Measurements from ENCODE around the gene NFKBIE.

DNA sequence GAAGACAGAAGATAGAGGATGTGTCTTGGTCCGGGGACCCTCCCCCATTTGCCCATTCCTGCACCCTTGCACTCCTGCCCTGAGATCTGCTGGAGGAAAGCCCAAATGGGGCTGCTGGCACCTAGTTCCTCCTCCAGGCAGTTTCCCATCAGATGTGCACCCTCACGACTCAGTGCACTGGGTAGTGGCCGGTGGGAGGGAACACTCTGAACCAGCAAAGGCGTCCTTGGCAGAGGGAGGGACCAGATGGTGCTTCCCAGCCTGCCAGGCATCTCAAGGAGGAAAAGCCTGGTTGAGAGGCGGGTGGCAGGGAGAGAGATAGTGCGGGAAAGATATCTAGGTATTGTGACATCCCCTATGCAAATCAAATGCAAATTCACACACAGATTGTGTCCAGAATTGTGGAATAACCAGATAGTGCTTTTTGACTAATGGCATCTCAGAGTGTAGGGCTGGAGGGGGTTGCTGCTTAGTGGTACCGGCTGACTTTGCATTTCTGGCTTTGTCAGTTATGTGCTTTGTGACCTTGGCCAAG is 24.4 kb upstream of the NFKBIE start:
- TF ChIP-seq ZNF253 (CRISPR knock-in tag; conservative IDR thresholded peaks at IDR 0.05) (no peak), SMAD3 (CRISPR knock-in tag; conservative IDR thresholded peaks at IDR 0.05) (no peak), HLTF (IDR thresholded peaks at IDR 0.05) (no peak), HMGXB4 (CRISPR knock-in tag; IDR thresholded peaks at IDR 0.05) (no peak), PHB2 (IDR thresholded peaks at IDR 0.05; ENCODE audit: low read depth) (no peak), ATF3 (IDR thresholded peaks at IDR 0.05) (no peak), ATF3 (CRISPR knock-in tag; conservative IDR thresholded peaks at IDR 0.05) (no peak)
- TF ChIP-seq, protein P1, sequence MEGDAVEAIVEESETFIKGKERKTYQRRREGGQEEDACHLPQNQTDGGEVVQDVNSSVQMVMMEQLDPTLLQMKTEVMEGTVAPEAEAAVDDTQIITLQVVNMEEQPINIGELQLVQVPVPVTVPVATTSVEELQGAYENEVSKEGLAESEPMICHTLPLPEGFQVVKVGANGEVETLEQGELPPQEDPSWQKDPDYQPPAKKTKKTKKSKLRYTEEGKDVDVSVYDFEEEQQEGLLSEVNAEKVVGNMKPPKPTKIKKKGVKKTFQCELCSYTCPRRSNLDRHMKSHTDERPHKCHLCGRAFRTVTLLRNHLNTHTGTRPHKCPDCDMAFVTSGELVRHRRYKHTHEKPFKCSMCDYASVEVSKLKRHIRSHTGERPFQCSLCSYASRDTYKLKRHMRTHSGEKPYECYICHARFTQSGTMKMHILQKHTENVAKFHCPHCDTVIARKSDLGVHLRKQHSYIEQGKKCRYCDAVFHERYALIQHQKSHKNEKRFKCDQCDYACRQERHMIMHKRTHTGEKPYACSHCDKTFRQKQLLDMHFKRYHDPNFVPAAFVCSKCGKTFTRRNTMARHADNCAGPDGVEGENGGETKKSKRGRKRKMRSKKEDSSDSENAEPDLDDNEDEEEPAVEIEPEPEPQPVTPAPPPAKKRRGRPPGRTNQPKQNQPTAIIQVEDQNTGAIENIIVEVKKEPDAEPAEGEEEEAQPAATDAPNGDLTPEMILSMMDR (IDR thresholded peaks at IDR 0.05 in 2 of 3, conservative IDR thresholded peaks at IDR 0.05 in 1 of 3; ENCODE audit: insufficient read depth in 2 of 3, low read depth in 1 of 3, low read length in 3 of 3): no peak
